GM08714 (cell line): Measurements from ENCODE around the gene PTPRCAP.
"Not testable (repeated sequence)": the region's sequence is repeated elsewhere in the genome, so short reads cannot be mapped to it uniquely, and the experiment has no call there.

Experiments
- H3K4me3 ChIP-seq: fragments of 200-500 bp; sonication (Bioruptor generic); 2 replicates; pipeline ENCODE4 v1.5.1; 2014; ENCODE audit warnings: mild to moderate bottlenecking, low read length, inconsistent platforms
- ZNF274 ChIP-seq: IDR thresholded peaks from 2 replicates; pipeline ENCODE4 v1.6.1; 2012; ENCODE audit warnings: mild to moderate bottlenecking, low read depth, low read length

The PTPRCAP gene

GRCh38 chr11:67437082-67437808 is at the start of gene PTPRCAP:
TSS of gene PTPRCAP (minus strand) at chr11:67437682. CDS start at chr11:67437619, 63 bp downstream.
- H3K4me3 ChIP-seq = peak within 1 kb of the TSS; percentile 85
- TF ChIP-seq ZNF274 = no peak

- TF ChIP-seq ZNF274 = no peak
Measured at GRCh38 chr11:67486481-67487195, 49.2 kb upstream of the PTPRCAP start.

GRCh38 chr11:67485873-67486361 is 48.4 kb upstream of the PTPRCAP start:
- not testable (repeated sequence) for H3K4me3 ChIP-seq

More at GRCh38 chr11:67486481-67487195, 49.2 kb upstream of the PTPRCAP start:
- no peak overlapping the region for H3K4me3 ChIP-seq

GRCh38 chr11:67484847-67485311 is 47.4 kb upstream of the PTPRCAP start:
- H3K4me3 ChIP-seq = peak overlapping the region; percentile 12; the same call in 1 of the 2 replicates
- TF ChIP-seq ZNF274 = no peak

- peak overlapping the region; percentile 59; the same call in 1 of the 2 replicates for H3K4me3 ChIP-seq
- TF ChIP-seq ZNF274 = no peak
Measured at GRCh38 chr11:67483831-67484665, 46.6 kb upstream of the PTPRCAP start.

GRCh38 chr11:67482827-67483798 is 45.6 kb upstream of the PTPRCAP start, which contains the start of gene AIP:
TSS of gene AIP (plus strand) at chr11:67483026. CDS start at chr11:67483159, 133 bp downstream.
- no peak for TF ChIP-seq ZNF274
- H3K4me3 ChIP-seq = peak within 1 kb of the TSS; percentile 59; the same call in 1 of the 2 replicates

GRCh38 chr11:67482275-67482826 is 44.9 kb upstream of the PTPRCAP start:
- no peak for TF ChIP-seq ZNF274
- H3K4me3 ChIP-seq = peak overlapping the region; percentile 59; the same call in 1 of the 2 replicates

- not testable (repeated sequence) for H3K4me3 ChIP-seq
Measured at GRCh38 chr11:67477344-67478050, 40.0 kb upstream of the PTPRCAP start.

GRCh38 chr11:67476692-67477091 is 39.2 kb upstream of the PTPRCAP start:
- not testable (repeated sequence) for H3K4me3 ChIP-seq

- H3K4me3 ChIP-seq = no peak overlapping the region
- TF ChIP-seq ZNF274 = no peak
Measured at GRCh38 chr11:67472882-67473281, 35.4 kb upstream of the PTPRCAP start.

GRCh38 chr11:67470337-67471002 is 33.0 kb upstream of the PTPRCAP start:
- no peak for TF ChIP-seq ZNF274

GRCh38 chr11:67469508-67469811 is 32.0 kb upstream of the PTPRCAP start:
- peak overlapping the region; percentile 52; the same call in 1 of the 2 replicates for H3K4me3 ChIP-seq
- TF ChIP-seq ZNF274 = no peak

More at GRCh38 chr11:67470337-67471002, 33.0 kb upstream of the PTPRCAP start:
- no peak overlapping the region for H3K4me3 ChIP-seq
